Activated T-cell treated with anti-CD3 and anti-CD28 coated beads, Interleukin-2, amount 50 U/mL, for 1 hour (primary cell): ENCODE measurements around the gene ARMC6.
"Not testable (repeated sequence)": the region's sequence is repeated elsewhere in the genome, so short reads cannot be mapped to it uniquely, and the experiment has no call there.

Experiments used
- DNase-seq: peaks from one replicate; pipeline ENCODE4 v3.0.0-alpha.2; 2020

Gene ARMC6

GRCh38 chr19:19077103-19077502 lies 43.7 kb downstream of the ARMC6 start:
- DNase-seq: no peak

GRCh38 chr19:19078801-19079200 lies 45.4 kb downstream of the ARMC6 start:
- no peak for DNase-seq

- no peak for DNase-seq
These were observed 46.2 kb downstream of the ARMC6 start for GRCh38 chr19:19079571-19079970.

- no peak for DNase-seq
These were observed 48.3 kb downstream of the ARMC6 start for GRCh38 chr19:19081642-19082151.

GRCh38 chr19:19083413-19084178 lies 50.2 kb downstream of the ARMC6 start:
- DNase-seq: no peak

- DNase-seq: no peak
These were observed 54.3 kb downstream of the ARMC6 start for GRCh38 chr19:19087676-19088075.

- no peak for DNase-seq
These were observed 61.1 kb downstream of the ARMC6 start for GRCh38 chr19:19094513-19094912.

- no peak for DNase-seq
These were observed 62.3 kb downstream of the ARMC6 start for GRCh38 chr19:19095691-19096090.

- no peak for DNase-seq
These were observed 63.5 kb downstream of the ARMC6 start for GRCh38 chr19:19096641-19097627.

GRCh38 chr19:19098084-19098702 lies 64.8 kb downstream of the ARMC6 start:
- no peak for DNase-seq

- DNase-seq: no peak
These were observed 65.6 kb downstream of the ARMC6 start for GRCh38 chr19:19098703-19099632.

GRCh38 chr19:19101540-19101939 lies 68.1 kb downstream of the ARMC6 start:
- no peak for DNase-seq

GRCh38 chr19:19102566-19102965 lies 69.2 kb downstream of the ARMC6 start:
- DNase-seq: not testable (repeated sequence)

GRCh38 chr19:19103167-19103566 lies 69.8 kb downstream of the ARMC6 start:
- DNase-seq: no peak

- DNase-seq: no peak
These were observed 72.1 kb downstream of the ARMC6 start for GRCh38 chr19:19105365-19106055.

- no peak for DNase-seq
These were observed 72.7 kb downstream of the ARMC6 start for GRCh38 chr19:19106056-19106551.

- DNase-seq: not testable (repeated sequence)
These were observed 73.5 kb downstream of the ARMC6 start for GRCh38 chr19:19106938-19107337.

GRCh38 chr19:19107654-19108053 lies 74.3 kb downstream of the ARMC6 start:
- DNase-seq: no peak
